Mammary epithelial cell (primary cell): Measurements from ENCODE around the gene DCBLD1.

Experiments
- EZH2 ChIP-seq: IDR thresholded peaks from 2 replicates; pipeline ENCODE4 v1.6.1; 2012; ENCODE audit warnings: low read length, inconsistent platforms, borderline replicate concordance
- TF ChIP-seq, protein P1 (sequence below), 2 donors: IDR thresholded peaks in 1 of 2; conservative IDR thresholded peaks in 1 of 2; 2 replicates each; pipeline ENCODE4 v1.5.1; 2011 to 2012; ENCODE audit warnings: inconsistent platforms in 2 of 2, low read length in 2 of 2, mild to moderate bottlenecking in 2 of 2, control low read depth in 1 of 2, low read depth in 1 of 2; ENCODE audit not compliant: insufficient read depth in 1 of 2; ENCODE audit errors: extremely low read depth in 1 of 2

DNA sequence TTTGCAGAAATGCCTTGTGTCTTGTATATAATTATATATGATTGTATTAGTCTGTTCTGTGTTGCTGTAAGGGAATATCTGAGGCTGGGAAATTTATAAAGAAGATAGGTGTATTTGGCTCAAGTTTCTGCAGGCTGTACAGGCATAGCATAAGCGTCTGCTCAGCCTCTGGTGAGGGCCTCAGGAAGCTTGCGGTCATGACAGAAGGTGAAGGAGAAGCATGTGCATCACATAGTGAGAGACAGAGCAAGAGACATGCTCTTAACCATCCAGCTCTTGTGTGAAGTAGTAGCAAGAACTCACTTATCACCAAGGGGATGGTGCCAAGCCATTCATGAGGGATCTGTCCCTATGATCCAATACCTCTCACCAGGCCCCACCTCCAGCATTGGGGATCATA is 6.5 kb downstream of the DCBLD1 start:
- TF ChIP-seq, protein P1, sequence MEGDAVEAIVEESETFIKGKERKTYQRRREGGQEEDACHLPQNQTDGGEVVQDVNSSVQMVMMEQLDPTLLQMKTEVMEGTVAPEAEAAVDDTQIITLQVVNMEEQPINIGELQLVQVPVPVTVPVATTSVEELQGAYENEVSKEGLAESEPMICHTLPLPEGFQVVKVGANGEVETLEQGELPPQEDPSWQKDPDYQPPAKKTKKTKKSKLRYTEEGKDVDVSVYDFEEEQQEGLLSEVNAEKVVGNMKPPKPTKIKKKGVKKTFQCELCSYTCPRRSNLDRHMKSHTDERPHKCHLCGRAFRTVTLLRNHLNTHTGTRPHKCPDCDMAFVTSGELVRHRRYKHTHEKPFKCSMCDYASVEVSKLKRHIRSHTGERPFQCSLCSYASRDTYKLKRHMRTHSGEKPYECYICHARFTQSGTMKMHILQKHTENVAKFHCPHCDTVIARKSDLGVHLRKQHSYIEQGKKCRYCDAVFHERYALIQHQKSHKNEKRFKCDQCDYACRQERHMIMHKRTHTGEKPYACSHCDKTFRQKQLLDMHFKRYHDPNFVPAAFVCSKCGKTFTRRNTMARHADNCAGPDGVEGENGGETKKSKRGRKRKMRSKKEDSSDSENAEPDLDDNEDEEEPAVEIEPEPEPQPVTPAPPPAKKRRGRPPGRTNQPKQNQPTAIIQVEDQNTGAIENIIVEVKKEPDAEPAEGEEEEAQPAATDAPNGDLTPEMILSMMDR (conservative IDR thresholded peaks at IDR 0.05 in 1 of 2, IDR thresholded peaks at IDR 0.05 in 1 of 2; ENCODE audit: extremely low read depth in 1 of 2, insufficient read depth in 1 of 2, low read depth in 1 of 2, low read length in 2 of 2), result no peak
- TF ChIP-seq EZH2, result no peak
